Keratinocyte (primary cell): ENCODE results near the gene HPSE2. TPM values are rescaled to one million over a fixed set of nuclear protein-coding genes. Genes with fewer than 3 reads are reported as not detected.

Experiments used
- DNase-seq: peaks from one replicate; pipeline ENCODE4 v3.0.0-alpha.2; 2011; ENCODE audit warnings: low read depth, missing footprints, low spot score
- FAIRE-seq: peaks from 2 replicates; lab custom pipeline; 2011; peaks lifted over from hg19 to GRCh38; lab: Jason Lieb, UNC
- H2AFZ ChIP-seq: 2 replicates; pipeline ENCODE4 v1.6.0; 2012; ENCODE audit warnings: low read length, control low read depth, inconsistent platforms; ENCODE audit not compliant: control insufficient read depth
- H3K27ac ChIP-seq: 2 replicates; pipeline ENCODE4 v1.5.1; 2011; ENCODE audit warnings: low read length; ENCODE audit not compliant: control insufficient read depth, insufficient read depth
- H3K27me3 ChIP-seq: 3 replicates; pipeline ENCODE4 v1.6.0; 2011; ENCODE audit warnings: low read length; ENCODE audit not compliant: control insufficient read depth, insufficient read depth; ENCODE audit errors: extremely low read depth
- H3K36me3 ChIP-seq, 2 experiments: 2 replicates in 1 of 2; 3 replicates in 1 of 2; pipeline ENCODE4 v1.5.1; 2011; ENCODE audit warnings: low read length in 2 of 2, mild to moderate bottlenecking in 1 of 2; ENCODE audit not compliant: control insufficient read depth in 2 of 2, insufficient read depth in 2 of 2; ENCODE audit errors: extremely low read depth in 1 of 2
- H3K4me1 ChIP-seq: 3 replicates; pipeline ENCODE4 v1.5.1; 2011; ENCODE audit warnings: low read length; ENCODE audit not compliant: control insufficient read depth, insufficient read depth; ENCODE audit errors: extremely low read depth
- H3K4me2 ChIP-seq: 3 replicates; pipeline ENCODE4 v1.6.0; 2011; ENCODE audit warnings: low read depth, low read length; ENCODE audit not compliant: control insufficient read depth, insufficient read depth; ENCODE audit errors: extremely low read depth
- H3K4me3 ChIP-seq, 3 experiments: fragments of 200-600 bp in 1 of 3; sonication (generic) in 1 of 3; 2 replicates in 2 of 3; 3 replicates in 1 of 3; pipeline ENCODE4 v1.5.1; 2011 to 2016; ENCODE audit warnings: low read length in 3 of 3, mild to moderate bottlenecking in 3 of 3, control low read depth in 2 of 3, inconsistent platforms in 1 of 3, low read depth in 1 of 3, mixed read lengths in 1 of 3, mixed run types in 1 of 3, moderate library complexity in 1 of 3; ENCODE audit not compliant: control insufficient read depth in 2 of 3, insufficient read depth in 2 of 3; ENCODE audit errors: extremely low read depth in 1 of 3
- H3K79me2 ChIP-seq: 2 replicates; pipeline ENCODE4 v1.6.0; 2012; ENCODE audit warnings: low read length; ENCODE audit not compliant: control insufficient read depth, insufficient read depth
- H3K9ac ChIP-seq: 3 replicates; pipeline ENCODE4 v1.6.0; 2011; ENCODE audit warnings: low read length; ENCODE audit not compliant: control insufficient read depth, insufficient read depth; ENCODE audit errors: extremely low read depth
- H3K9me1 ChIP-seq: 3 replicates; pipeline ENCODE4 v1.6.0; 2011; ENCODE audit warnings: low read length; ENCODE audit not compliant: control insufficient read depth, insufficient read depth; ENCODE audit errors: extremely low read depth
- H3K9me3 ChIP-seq: 2 replicates; pipeline ENCODE4 v1.5.1; 2012; ENCODE audit warnings: low read depth, low read length; ENCODE audit not compliant: control insufficient read depth
- H4K20me1 ChIP-seq: 3 replicates; pipeline ENCODE4 v1.6.0; 2011; ENCODE audit warnings: low read length; ENCODE audit not compliant: control insufficient read depth, insufficient read depth; ENCODE audit errors: extremely low read depth
- CTCF ChIP-seq, 3 experiments: IDR thresholded peaks in 1 of 3; conservative IDR thresholded peaks in 1 of 3; optimal IDR thresholded peaks in 1 of 3; 2 replicates in 2 of 3; 3 replicates in 1 of 3; pipeline versions ENCODE3 to v1.5.1; 2011; ENCODE audit warnings: low read length in 3 of 3, mild to moderate bottlenecking in 3 of 3, moderate library complexity in 2 of 3, control low read depth in 1 of 3, inconsistent platforms in 1 of 3; ENCODE audit not compliant: insufficient read depth in 2 of 3; ENCODE audit errors: extremely low read depth in 1 of 3
- EZH2 ChIP-seq: IDR thresholded peaks from one replicate; pipeline ENCODE4 v1.6.1; 2012; ENCODE audit warnings: inconsistent platforms, mild to moderate bottlenecking, low read length, moderate library complexity
- dilution Hi-C: fragments of 300-500 bp; cut with MboI; formaldehyde crosslinking; loops from one replicate; pipeline ENCODE4 v1.7.0; 2020; ENCODE audit warnings: low sequenced_read_pairs; ENCODE audit not compliant: extremely low pct_ligation_motif_present
- polyA plus RNA-seq, 5 experiments: library from polyadenylated mRNA; depleted of rRNA in 3 of 5; stranded (reverse) in 3 of 5; stranded (forward) in 1 of 5; unstranded in 1 of 5; fragments of >200 nt; gene quantifications; 1 replicate in 1 of 5; 2 replicates in 3 of 5; 3 replicates in 1 of 5; pipeline versions ENCODE4 v1.2.1 to v1.2.3, GENCODE V29; 2011 to 2012; ENCODE audit warnings: missing spikeins in 2 of 5, low read depth in 1 of 5, low replicate concordance in 1 of 5

HPSE2 gene
- polyA plus RNA-seq, 1 donor (not counting 4 experiments of a cell fraction or from before 2014, with no cell fraction given) = 0.01 TPM

DNA sequence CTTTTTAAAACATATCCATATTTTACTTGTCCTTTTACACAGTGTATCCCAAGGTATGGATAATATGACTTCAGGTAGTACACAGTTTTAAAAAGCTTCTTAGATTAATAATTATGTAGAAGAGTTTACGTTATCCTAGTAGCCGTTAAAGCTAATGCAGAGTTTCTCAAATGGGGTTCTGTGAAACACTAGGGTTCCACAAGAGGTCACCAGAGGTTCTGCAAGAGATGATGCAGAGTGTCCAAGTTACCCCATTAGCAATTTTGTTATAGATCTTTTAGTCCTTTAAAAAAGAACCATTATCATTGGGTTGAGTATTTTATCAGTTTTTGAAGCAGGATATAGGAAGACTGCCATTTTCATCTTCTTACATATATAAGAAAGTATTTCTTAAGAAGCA, 490.0 kb downstream of the HPSE2 start:
- TF ChIP-seq EZH2 (no peak), CTCF (optimal IDR thresholded peaks at IDR 0.05 in 1 of 3, IDR thresholded peaks at IDR 0.05 in 1 of 3, conservative IDR thresholded peaks at IDR 0.05 in 1 of 3; ENCODE audit: extremely low read depth in 1 of 3, insufficient read depth in 2 of 3, low read length in 3 of 3) (no peak)
- Histone ChIP-seq H3K4me3 (no peak overlapping the region), H3K4me1 (no peaks in the 10 kb centered on the region), H3K36me3 (no peaks in the 10 kb centered on the region), H3K9me1 (no peaks in the 10 kb centered on the region), H3K4me2 (no peak overlapping the region), H3K9ac (no peak overlapping the region), H3K27me3 (no peaks in the 10 kb centered on the region), H2AFZ (no peak overlapping the region), H3K27ac (no peak overlapping the region), H3K79me2 (no peaks in the 10 kb centered on the region), H4K20me1 (no peaks in the 10 kb centered on the region), H3K9me3 (no peaks in the 10 kb centered on the region)
- no peak for DNase-seq
- no peak for FAIRE-seq
- dilution Hi-C loops = no loop called here

DNA sequence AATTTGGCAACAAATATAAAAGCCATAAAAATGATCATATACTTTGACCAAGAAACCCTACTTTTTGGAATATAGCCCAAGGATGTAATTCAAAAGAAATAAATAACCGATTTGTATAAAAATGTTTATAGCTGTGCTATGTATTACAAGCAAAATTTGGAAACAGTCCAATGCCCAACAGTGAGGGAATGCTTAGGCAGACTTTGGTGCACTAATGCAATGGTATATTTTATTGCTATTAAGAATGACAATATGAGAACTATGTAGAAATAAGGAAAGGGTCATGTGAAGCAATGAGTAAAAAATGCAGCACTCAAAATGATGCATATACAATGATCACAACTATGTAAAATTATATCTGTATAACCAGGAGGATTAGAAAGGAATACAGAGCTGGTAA, 515.1 kb downstream of the HPSE2 start:
- no peaks in the 10 kb centered on the region for H3K36me3 ChIP-seq
- TF ChIP-seq CTCF (optimal IDR thresholded peaks at IDR 0.05 in 1 of 3, IDR thresholded peaks at IDR 0.05 in 1 of 3, conservative IDR thresholded peaks at IDR 0.05 in 1 of 3; ENCODE audit: extremely low read depth in 1 of 3, insufficient read depth in 2 of 3, low read length in 3 of 3) (no peak), EZH2 (no peak)
- DNase-seq = no peak
- FAIRE-seq = no peak
- no peaks in the 10 kb centered on the region for H4K20me1 ChIP-seq
- H3K9me3 ChIP-seq = no peaks in the 10 kb centered on the region
- no peaks in the 10 kb centered on the region for H3K4me1 ChIP-seq
- H2AFZ ChIP-seq = no peak overlapping the region
- no peaks in the 10 kb centered on the region for H3K27me3 ChIP-seq
- dilution Hi-C loops = no loop called here
- H3K4me2 ChIP-seq = no peak overlapping the region
- H3K9me1 ChIP-seq = no peaks in the 10 kb centered on the region
- H3K4me3 ChIP-seq = no peak overlapping the region
- no peak overlapping the region for H3K9ac ChIP-seq
- no peak overlapping the region for H3K27ac ChIP-seq
- no peaks in the 10 kb centered on the region for H3K79me2 ChIP-seq
